HT1080 (cell line): ENCODE measurements around the gene NKX2-4. TPM values are rescaled to one million over a fixed set of nuclear protein-coding genes. Genes with fewer than 3 reads are reported as not detected.
"Not testable (repeated sequence)": the region's sequence is repeated elsewhere in the genome, so short reads cannot be mapped to it uniquely, and the experiment has no call there.

Experiments used
- DNase-seq: peaks from one replicate; pipeline ENCODE4 v3.0.0-alpha.2; 2015; ENCODE audit warnings: low read depth
- total RNA-seq: library from RNA; depleted of rRNA; stranded (reverse); fragments of >200 nt; shearing (Covaris generic); gene quantifications from 2 replicates; pipeline ENCODE4 v1.2.3, GENCODE V29; 2014

NKX2-4 gene
- total RNA-seq, 1 experiment from 2014 or later = 1.8 TPM

- DNase-seq = no peak
Observed at GRCh38 chr20:21394551-21394950, 2.8 kb downstream of the NKX2-4 start.

GRCh38 chr20:21393816-21394519 lies 3.4 kb downstream of the NKX2-4 start:
- no peak for DNase-seq

- no peak for DNase-seq
Observed at GRCh38 chr20:21393166-21393565, 4.2 kb downstream of the NKX2-4 start.

- DNase-seq = no peak
Observed at GRCh38 chr20:21391972-21392352, 5.4 kb downstream of the NKX2-4 start.

DNA sequence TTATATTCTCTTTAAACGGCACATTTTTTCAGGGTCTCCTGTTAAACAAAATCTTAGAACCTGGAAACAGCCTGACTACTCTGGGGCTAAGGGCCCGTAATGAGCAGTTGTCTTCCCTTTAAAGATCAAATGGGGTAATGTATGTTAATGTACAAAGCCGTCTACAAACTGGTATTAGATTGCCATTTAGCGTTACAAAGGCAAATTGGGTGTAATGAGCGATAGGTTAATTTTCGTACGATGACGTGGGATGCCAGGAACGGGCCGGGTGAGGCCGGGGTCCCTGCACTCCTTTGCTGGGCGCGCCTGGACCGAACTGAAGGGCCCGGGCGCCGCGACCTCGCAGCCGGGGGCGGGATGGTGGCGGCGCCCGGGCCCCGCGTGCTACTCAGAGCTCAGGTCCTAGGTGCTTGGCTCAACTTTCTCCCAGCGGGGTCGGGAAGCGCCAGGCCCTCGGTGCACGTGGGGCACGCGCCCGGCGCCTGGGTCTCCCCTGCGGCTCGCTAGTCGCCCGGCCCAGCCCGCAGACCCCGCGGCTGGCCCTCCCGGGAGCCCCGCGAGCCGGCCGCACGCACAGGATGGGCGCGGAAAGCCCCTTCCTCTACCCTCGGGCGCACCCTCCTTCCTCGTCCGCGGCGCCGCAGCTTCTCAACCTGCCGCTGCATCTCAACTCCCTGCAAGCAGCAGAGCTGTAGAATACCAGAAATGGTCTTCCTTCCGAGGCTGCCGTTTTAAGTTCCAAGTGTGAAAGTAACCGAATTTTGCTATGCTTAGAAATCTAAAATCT lies 5.9 kb downstream of the NKX2-4 start:
- DNase-seq = no peak

DNA sequence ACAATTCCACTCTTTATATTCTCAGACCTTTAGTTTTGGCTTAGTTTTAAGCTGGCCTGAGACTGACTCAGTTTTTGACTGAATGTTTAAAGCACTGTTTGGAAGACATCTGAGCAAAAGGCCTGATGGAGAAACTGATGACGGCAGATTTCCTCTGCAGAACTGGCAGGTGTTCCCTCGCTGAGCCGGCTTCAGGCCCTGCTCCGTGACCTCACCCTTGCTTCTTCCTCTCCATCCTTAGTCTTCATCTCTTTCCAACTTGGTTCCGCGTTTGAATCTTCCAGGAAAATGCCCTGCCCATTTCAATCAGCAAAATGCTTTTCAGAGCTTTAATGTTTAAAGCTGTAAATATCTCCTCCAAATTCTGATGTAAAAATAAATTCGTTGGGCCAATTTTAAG lies 6.6 kb downstream of the NKX2-4 start:
- DNase-seq = no peak

GRCh38 chr20:21389368-21389767 lies 8.0 kb downstream of the NKX2-4 start:
- DNase-seq = no peak

- no peak for DNase-seq
Observed at GRCh38 chr20:21388566-21388965, 8.8 kb downstream of the NKX2-4 start.

GRCh38 chr20:21387528-21387927 lies 9.8 kb downstream of the NKX2-4 start:
- no peak for DNase-seq

DNA sequence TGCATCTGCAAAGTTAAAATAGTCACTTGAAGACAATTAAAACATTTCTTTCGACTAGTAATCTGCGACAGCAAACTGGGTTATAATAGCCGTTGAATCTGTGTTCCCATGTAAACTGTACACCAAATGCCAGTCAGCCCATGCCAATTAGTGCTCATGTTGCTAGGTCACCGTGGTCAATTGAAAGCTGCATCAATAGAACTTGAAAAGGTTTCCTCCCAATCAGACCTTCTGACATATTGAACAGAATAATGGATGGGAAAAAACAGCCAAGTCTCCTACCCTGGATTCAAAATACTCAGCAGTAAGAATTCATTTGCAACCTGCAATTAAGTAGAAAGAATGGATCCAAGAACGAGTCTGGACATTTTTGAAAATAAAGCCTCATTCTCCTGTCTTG lies 11.2 kb downstream of the NKX2-4 start:
- DNase-seq = no peak

- DNase-seq = no peak
Observed at GRCh38 chr20:21384308-21384892, 12.9 kb downstream of the NKX2-4 start.

DNA sequence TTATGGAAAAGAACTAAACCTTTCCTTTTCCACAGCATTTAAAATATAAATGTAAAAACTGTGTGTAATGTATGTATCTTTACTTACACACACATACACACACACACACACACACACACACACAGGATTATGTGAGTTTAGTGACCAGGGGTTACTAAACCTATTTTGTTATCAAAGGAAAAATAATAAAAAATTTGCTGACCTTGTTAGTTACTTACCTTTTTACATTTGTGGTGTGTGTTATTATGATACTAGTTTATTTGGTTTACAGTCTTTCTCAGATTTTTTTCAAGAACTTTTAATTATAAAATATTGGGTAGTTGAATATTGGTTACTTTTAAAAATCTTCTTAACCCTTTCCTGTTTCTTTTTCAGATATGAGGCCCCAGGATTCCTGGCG lies 15.7 kb downstream of the NKX2-4 start:
- no peak for DNase-seq

GRCh38 chr20:21380711-21381110 lies 16.6 kb downstream of the NKX2-4 start:
- no peak for DNase-seq

DNA sequence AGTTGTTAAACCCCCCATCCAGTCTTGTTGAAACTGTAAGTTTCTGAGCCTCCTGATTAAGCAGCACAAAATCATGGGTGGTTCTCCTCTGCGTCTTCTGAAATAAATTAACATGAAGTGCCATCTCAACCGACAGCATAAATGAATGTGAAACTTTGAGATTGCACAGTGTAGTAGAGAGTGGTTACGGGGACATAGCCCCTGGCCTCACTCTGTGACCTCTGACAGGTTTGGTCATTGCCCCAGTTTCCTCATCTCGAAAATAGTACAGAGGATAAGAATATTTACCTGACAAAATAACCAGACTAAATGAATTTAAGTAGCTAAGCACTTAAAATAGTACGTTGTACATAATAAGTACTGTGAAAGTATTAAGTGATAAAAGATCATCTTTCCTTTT lies 19.1 kb downstream of the NKX2-4 start:
- DNase-seq = no peak

DNA sequence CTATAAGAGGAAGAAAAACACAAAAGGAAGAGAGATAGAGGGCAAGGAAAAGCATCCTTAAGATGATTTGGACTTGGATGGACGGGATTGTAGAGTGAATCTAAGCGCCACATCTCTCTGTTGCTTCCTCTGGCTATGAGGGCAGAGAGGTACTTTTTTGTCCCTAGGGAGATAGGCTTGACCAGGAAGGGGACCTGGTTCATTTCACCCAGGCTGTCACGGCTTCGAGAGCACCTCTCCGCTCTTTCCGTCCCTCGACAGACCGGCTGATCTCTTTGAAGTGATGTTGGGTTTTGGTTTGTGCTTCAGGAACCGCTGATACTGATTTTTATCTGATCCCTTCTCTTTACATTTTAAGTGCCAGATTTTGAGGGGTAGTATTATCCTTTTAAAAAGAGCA lies 19.6 kb downstream of the NKX2-4 start:
- no peak for DNase-seq

DNA sequence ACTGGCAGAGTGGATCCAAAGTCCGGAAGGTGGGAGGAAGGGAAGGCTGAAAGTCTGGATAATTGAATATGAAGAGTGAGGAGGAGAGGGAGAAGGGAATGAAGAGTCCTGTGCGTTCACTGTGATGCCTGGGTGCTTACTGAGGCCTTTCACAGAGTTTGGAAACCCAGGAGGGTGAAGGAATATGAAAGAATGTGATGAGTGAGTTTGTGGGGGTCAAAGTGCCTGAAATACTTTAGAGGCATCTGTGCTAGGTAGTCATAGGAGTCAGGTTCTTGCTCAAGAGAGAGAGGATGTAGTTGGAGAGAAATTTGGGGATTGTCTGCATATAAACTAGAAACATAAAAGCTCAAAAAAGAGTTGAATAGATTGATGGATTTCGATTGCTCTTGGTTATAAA lies 20.7 kb downstream of the NKX2-4 start:
- DNase-seq = no peak

DNA sequence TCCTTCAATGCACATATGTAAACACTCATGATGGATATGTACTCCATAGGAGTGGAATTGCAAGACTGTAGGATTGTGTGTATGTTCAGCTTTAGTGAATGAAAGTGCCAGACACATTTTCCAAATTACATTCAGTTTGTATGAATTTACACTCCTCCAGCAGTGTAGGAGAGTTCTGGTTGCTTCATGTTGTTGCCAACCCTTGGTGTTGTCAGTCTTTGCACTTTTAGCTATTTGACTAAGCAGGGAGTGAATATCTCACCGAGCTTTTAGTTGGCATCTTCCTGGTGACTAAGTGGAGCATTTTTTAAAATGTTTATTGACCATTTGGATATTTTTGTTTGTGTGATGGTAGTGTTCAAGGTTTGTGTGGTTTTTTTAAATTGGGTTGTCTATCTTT lies 23.9 kb downstream of the NKX2-4 start:
- DNase-seq = no peak

DNA sequence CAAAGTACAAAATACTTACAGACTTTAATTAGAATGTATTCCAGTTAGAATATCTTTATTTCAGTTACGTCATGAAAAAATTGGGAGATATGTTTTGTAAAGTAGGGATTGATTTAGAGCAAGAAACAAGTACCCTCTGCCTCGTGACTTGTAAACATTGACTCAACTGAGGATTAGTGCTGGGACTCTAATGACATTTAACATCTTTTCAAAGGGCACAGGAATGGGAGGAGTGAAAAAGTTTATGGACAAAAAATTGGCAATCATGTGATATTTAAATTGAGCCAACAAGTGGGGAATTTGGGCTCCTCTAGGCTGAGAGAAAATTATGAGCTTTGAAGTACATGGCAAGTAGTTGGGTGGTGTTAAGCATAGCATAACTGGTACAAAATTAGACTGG lies 25.3 kb downstream of the NKX2-4 start:
- DNase-seq = no peak

DNA sequence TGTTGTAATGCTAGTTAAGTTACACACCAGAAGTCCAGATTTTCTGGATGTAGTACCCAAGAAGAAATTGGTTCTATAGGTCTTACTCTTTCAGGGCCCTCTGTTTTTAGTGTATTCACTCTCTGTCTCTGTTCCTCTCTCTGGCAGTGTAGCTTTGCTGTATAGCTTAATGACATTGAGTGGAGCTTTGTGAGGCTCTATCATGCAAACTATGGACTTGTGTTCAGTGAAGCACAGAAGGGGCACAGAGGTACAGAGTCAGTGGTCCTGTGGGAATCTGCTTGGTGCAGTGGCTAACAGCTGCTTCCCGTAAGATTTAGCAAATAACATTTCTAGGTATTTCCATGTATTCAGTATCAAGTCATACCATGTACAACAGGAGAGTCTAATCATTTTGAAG lies 26.1 kb downstream of the NKX2-4 start:
- DNase-seq = no peak

DNA sequence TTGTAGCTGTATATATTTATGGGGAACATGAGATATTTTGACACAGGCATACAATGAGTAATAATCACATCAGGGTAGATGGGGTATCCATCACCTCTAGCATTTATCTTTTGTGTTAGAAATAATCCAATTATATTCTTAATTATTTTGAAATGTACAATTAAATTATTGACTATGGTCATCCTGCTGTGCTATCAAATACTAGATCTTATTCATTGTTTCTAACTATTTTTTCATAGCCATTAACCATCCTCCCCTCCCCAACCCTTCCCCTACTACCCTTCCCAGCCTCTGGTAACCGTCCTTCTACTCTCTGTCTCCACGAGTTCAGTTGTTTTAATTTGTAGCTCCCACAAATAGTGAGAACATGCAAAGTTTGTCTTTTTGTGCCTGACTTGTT lies 28.5 kb downstream of the NKX2-4 start:
- DNase-seq = no peak

- DNase-seq = not testable (repeated sequence)
Observed at GRCh38 chr20:21366273-21366672, 31.1 kb downstream of the NKX2-4 start.

GRCh38 chr20:21365771-21366170 lies 31.6 kb downstream of the NKX2-4 start:
- DNase-seq = no peak

- DNase-seq = no peak
Observed at GRCh38 chr20:21364413-21364812, 32.9 kb downstream of the NKX2-4 start.
